GM18873 (cell line): ENCODE data around the gene HECW1.
"Not testable (repeated sequence)": the region's sequence is repeated elsewhere in the genome, so short reads cannot be mapped to it uniquely, and the experiment has no call there.

ENCODE experiments used
- ATAC-seq: cut with Tn5 transposase; IDR thresholded peaks from one replicate; pipeline ENCODE4 v1.9.1; 2021; ENCODE audit warnings: mild to moderate bottlenecking, moderate library complexity, moderate number of reproducible peaks; ENCODE audit not compliant: unreplicated experiment, low FRiP score

Gene HECW1

GRCh38 chr7:43112459-43112940, at the start of gene HECW1:
Gene HECW1, plus strand, starts transcription at chr7:43112647. Its CDS starts 131,259 bp downstream, at chr7:43243906.
- ATAC-seq: no peak

GRCh38 chr7:43071604-43072003, 40.8 kb upstream of the HECW1 start:
- ATAC-seq: no peak

- no peak for ATAC-seq
Measured at GRCh38 chr7:43072530-43072929, 39.9 kb upstream of the HECW1 start.

- not testable (repeated sequence) for ATAC-seq
Measured at GRCh38 chr7:43073811-43074210, 38.6 kb upstream of the HECW1 start.

GRCh38 chr7:43076189-43076605, 36.2 kb upstream of the HECW1 start:
- no peak for ATAC-seq

- ATAC-seq: no peak
Measured at GRCh38 chr7:43076606-43077005, 35.8 kb upstream of the HECW1 start.

- ATAC-seq: no peak
Measured at GRCh38 chr7:43077285-43077684, 35.2 kb upstream of the HECW1 start.

GRCh38 chr7:43077732-43078391, 34.6 kb upstream of the HECW1 start:
- no peak for ATAC-seq

GRCh38 chr7:43078794-43079193, 33.7 kb upstream of the HECW1 start:
- ATAC-seq: no peak

- no peak for ATAC-seq
Measured at GRCh38 chr7:43081603-43082002, 30.8 kb upstream of the HECW1 start.

- no peak for ATAC-seq
Measured at GRCh38 chr7:43083106-43083505, 29.3 kb upstream of the HECW1 start.

- no peak for ATAC-seq
Measured at GRCh38 chr7:43085017-43085416, 27.4 kb upstream of the HECW1 start.

- no peak for ATAC-seq
Measured at GRCh38 chr7:43085992-43086391, 26.5 kb upstream of the HECW1 start.

GRCh38 chr7:43092819-43093218, 19.6 kb upstream of the HECW1 start:
- no peak for ATAC-seq

GRCh38 chr7:43096875-43097274, 15.6 kb upstream of the HECW1 start:
- ATAC-seq: no peak

- no peak for ATAC-seq
Measured at GRCh38 chr7:43099750-43100149, 12.7 kb upstream of the HECW1 start.

GRCh38 chr7:43104874-43105520, 7.5 kb upstream of the HECW1 start:
- no peak for ATAC-seq

GRCh38 chr7:43105521-43106120, 6.8 kb upstream of the HECW1 start:
- ATAC-seq: no peak

GRCh38 chr7:43108255-43109011, 4.0 kb upstream of the HECW1 start:
- peak; percentile 87 for ATAC-seq

- ATAC-seq: no peak
Measured at GRCh38 chr7:43110791-43111535, 1.5 kb upstream of the HECW1 start.
